Adipocyte (in vitro differentiated cells): ENCODE results near the gene RASIP1.

ENCODE experiments used
- DNase-seq: peaks from one replicate; pipeline ENCODE4 v3.0.0-alpha.2; 2015; ENCODE audit warnings: low read depth
- H3K27me3 ChIP-seq: replicated peaks from 2 replicates; pipeline ENCODE4 v1.7.0; 2013; ENCODE audit warnings: mild to moderate bottlenecking, low read length, moderate library complexity; ENCODE audit not compliant: control insufficient read depth, insufficient read depth
- H3K36me3 ChIP-seq: 2 replicates; pipeline ENCODE4 v1.7.0; 2013; ENCODE audit warnings: low read length, mild to moderate bottlenecking, moderate library complexity; ENCODE audit not compliant: control insufficient read depth, insufficient read depth, severe bottlenecking
- H3K4me1 ChIP-seq: 2 replicates; pipeline ENCODE4 v1.7.0; 2013; ENCODE audit warnings: mild to moderate bottlenecking, low read length, moderate library complexity; ENCODE audit not compliant: control insufficient read depth, insufficient read depth
- H3K4me3 ChIP-seq: 2 replicates; pipeline ENCODE4 v1.7.0; 2013; ENCODE audit warnings: mild to moderate bottlenecking, low read length, moderate library complexity
- H3K9ac ChIP-seq: 2 replicates; pipeline ENCODE4 v1.7.0; 2013; ENCODE audit warnings: mild to moderate bottlenecking, low read length, moderate library complexity
- H3K9me3 ChIP-seq: 2 replicates; pipeline ENCODE4 v1.7.0; 2013; ENCODE audit warnings: mild to moderate bottlenecking, low read length, moderate library complexity; ENCODE audit not compliant: control insufficient read depth

RASIP1 gene

DNA sequence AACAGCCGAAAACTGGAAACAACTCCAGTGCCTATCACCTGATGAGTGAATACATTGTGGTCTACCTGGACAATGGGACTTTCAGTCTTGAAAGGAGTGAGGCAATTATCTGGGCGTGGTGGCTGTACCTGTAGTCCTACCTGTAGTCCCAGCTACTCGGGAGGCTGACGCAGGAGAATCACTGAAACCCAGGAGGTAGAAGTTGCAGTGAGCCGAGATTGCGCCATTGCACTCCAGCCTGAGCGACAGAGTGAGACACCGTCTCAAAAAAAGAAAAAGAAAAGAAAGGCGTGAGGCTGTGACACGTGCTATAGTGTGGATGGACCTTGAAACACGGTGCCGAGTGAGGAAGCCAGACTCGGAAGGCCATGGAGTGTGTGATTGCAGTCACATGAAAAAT is 63.5 kb downstream of the RASIP1 start:
- Histone ChIP-seq H3K9me3 (no peaks in the 10 kb centered on the region), H3K4me1 (no peaks in the 10 kb centered on the region), H3K36me3 (no peaks in the 10 kb centered on the region), H3K27me3 (peaks cover 7% of the 10 kb centered on the region), H3K4me3 (no peak overlapping the region), H3K9ac (no peak overlapping the region)
- DNase-seq, result no peak

DNA sequence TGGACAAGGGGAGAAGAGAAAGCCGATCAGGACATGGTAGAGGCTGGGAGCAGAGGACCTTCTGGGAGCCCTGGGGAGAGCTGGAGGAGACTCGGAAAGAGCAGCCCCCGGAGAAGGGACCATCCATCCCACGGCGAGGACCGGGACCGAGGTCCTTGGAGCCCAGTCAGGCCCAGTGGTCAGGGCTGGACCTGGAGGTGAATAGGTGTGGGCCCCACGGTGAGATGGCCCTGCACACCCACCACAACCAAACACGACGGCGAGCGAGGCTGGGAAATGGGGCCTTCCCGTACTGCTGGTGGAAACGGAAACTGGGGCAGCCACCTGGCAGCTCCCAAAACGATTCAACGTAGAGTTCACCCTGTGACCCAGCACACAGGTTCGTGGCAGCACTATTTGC is 63.9 kb downstream of the RASIP1 start:
- Histone ChIP-seq H3K27me3 (peaks cover 7% of the 10 kb centered on the region), H3K4me1 (no peaks in the 10 kb centered on the region), H3K9ac (no peak overlapping the region), H3K36me3 (no peaks in the 10 kb centered on the region), H3K4me3 (no peak overlapping the region), H3K9me3 (no peaks in the 10 kb centered on the region)
- no peak for DNase-seq

DNA sequence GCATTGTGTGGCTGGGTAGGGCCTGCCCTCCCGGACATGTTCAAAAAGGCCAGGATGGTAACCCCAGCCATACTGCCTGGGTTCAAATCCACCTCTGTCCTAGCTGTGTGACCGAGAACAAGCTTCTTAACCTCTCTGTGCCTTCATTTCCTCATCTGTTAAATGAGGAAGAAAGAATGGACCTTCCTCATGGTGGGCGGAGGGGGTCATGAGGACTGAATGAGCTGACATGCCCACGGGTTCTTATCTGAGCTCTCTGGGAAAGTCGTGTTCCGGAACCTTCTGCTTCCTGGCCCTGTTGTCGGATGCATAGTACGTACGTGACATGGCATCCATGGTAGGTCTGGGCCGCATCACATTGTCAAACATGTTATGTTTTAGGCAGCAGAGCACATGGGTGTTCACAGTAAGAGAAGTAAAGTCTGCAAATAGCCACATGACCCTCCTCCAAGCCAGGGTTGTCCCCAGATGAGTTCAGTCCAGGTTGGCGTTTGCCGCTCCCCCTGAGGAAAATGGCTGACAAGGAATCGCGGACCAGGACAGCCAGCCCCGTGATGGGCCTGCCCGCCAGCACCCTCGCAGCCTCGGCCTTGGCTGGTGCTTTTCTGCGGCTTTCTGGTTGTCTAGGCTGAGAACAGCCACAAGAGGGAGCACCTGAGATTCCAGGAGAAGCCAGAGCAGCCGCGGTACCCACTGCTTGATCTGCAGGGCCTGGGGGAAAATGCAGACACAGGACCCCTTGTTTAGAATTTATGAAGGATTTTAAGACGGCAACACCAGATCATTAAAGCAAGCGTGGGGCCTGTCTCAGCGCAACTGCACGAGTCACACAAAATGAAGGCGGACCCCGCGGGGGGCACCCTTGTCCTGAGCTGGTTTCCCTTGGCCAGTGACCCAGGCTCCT is 65.2 kb downstream of the RASIP1 start:
- H3K36me3 ChIP-seq, result no peaks in the 10 kb centered on the region
- peak; percentile 94 for DNase-seq
- no peaks in the 10 kb centered on the region for H3K4me1 ChIP-seq
- peak overlapping the region; percentile 50 for H3K9ac ChIP-seq
- peaks cover 7% of the 10 kb centered on the region for H3K27me3 ChIP-seq
- no peak overlapping the region for H3K4me3 ChIP-seq
- H3K9me3 ChIP-seq, result no peaks in the 10 kb centered on the region

DNA sequence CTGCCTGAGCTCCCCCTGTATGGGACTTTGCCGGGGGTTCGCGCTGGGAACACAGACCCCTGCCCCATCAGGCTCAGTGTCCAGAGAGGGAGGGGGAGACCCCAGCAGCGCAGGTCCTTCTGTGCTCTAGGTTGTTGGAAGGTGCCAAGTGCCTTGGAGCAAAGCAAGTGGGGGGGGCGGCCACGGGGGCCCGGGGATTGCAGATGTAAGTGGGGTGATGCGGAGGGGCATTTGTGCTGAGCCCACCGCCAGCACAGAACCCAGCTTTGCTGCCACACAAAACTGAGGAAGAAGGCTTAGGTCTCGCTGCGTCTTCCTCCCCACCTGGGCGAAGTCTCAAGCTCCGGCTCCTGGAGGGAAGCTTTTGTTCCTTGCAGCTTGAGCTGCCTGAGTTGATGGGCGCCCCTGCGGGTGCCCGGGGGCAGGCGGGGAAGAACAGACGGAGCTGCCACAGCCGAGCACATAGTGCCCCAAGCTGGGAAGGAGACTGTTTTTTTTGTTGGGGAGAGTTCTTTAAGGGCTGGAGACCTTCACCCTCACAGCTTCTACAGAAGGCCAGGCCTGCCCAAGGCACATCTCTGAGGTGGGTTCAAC is 66.1 kb downstream of the RASIP1 start:
- H3K9me3 ChIP-seq, result no peaks in the 10 kb centered on the region
- H3K4me1 ChIP-seq, result no peaks in the 10 kb centered on the region
- H3K9ac ChIP-seq, result no peak overlapping the region
- H3K27me3 ChIP-seq, result peaks cover 7% of the 10 kb centered on the region
- no peak for DNase-seq
- no peak overlapping the region for H3K4me3 ChIP-seq
- H3K36me3 ChIP-seq, result no peaks in the 10 kb centered on the region

DNA sequence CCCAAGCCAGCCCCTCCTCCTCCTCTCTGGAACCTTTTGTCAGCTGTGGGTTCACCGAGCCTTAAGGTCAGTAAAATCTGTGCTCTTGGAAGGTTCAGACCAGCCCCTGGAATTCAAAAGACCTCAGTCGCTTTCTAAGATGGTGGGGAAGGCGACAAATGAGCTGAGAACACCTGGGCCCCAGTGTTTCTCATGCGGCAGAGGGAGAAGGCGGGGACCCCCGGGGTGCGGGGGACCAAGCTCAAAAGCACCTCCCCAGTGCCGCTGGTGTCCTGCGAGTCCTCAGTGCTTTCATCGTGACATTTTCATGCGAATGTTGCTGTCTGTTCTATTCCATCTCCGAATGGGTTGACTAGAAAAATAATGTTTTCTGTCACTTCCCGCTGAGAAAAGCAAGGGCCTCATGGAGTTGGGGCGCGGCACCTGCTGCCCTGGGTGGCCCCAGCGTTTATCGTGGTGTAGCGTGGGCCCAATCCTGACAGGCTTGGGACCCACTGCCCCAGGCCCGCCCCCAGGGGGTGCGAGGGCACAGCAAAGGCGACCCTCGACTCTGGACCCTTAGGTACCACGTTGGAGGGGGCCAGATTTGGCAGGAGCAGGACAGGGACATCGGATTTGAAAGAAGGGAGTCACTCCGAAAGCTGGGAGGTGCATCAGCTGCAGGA is 66.8 kb downstream of the RASIP1 start:
- DNase-seq, result no peak
- no peaks in the 10 kb centered on the region for H3K9me3 ChIP-seq
- H3K36me3 ChIP-seq, result no peaks in the 10 kb centered on the region
- no peak overlapping the region for H3K4me3 ChIP-seq
- H3K4me1 ChIP-seq, result no peaks in the 10 kb centered on the region
- H3K9ac ChIP-seq, result no peak overlapping the region
- peaks cover 7% of the 10 kb centered on the region for H3K27me3 ChIP-seq

DNA sequence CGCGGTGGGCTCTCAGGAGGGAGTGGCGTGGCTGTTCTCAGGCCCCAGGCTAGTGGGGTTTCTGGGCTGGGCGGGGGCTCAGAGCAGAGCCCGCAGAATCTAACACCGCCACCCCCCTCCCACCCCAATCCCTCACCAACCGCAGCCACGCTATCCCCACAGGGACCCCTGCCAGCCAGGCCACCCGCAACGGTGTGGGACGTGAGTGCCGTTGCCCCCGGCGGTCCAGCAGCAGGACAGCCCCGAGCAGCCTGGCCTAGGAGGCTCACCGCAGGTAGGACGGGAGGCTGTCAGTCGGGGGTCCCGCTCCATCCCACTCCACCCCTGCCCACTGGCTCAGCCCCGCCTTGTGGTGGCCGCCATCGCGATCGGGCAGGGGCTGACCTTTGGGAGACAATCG is 67.4 kb downstream of the RASIP1 start, which contains the start of gene NTN5:
Gene NTN5 (minus strand): TSS at position 24 of the 400 bp plus-strand sequence. CDS start 2,031 bp downstream, outside the sequence.
- DNase-seq, result no peak
- Histone ChIP-seq H3K4me1 (no peaks in the 10 kb centered on the region), H3K36me3 (no peaks in the 10 kb centered on the region), H3K9me3 (no peaks in the 10 kb centered on the region), H3K4me3 (no peak within 1 kb of the TSS), H3K9ac (no peak within 1 kb of the TSS), H3K27me3 (peaks cover 7% of the 10 kb centered on the region)

DNA sequence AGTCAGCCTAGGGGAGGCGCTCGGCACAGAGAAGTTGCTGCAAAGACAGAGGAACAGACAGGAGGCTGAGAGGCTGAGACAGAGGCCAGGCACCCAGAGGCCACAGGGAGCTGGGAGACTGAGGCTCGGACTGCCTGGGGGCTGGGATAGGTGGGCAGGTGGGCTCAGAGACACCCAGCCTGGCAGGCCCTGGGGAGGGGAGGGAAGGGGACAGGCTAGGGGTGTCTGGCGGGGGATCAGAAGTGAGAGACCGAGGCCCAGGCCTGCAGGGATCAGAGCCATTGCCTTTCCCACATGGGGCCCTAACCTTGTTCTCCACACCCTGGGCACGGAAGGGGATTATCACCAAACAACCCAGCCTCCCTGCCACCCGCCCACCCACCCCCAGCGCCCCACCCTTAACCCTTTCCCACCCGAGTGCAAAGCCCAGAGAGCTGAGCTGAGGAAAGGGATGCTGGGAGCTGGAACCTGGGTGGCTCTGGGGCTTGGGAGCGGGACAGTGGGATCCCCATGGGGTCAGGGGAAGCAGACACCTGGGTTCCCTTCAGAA is 68.9 kb downstream of the RASIP1 start:
- no peak for DNase-seq
- Histone ChIP-seq H3K9me3 (no peaks in the 10 kb centered on the region), H3K9ac (no peak overlapping the region)

DNA sequence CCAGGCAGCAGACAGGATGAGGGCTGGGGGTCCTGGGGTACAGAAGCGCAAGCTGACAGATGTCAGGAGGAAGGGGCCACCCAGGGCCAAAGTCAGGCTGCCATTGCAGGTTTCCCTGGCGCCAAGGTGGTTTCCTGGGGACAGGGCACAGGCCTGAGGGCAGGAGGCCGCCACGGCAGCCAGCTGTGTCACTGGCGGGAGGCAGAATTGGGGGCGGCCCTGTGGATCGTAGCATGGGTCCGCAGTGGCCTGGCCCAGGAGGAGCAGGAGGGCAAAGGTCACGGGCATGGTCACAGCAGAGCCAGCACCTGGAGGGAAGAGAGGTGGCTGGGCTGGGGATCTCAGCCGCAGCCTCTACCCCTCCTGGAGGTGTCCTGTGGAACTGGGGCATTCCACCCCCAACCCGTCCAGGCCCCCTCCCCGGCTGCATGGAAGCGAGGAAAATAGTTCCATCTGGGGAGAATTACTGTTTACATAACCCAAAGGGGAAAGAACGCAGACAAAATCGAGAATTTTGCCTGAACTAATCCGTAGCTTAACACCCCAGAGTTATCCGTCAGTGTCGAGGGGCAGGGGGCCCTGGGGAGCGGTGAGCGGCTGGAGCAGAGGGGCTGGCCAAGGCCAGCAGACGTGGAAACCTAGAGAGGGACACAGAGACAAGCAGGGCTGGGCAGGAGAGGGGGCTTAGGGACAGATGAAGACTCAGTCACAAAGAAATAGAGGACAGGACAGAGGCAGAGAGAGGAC is 69.5 kb downstream of the RASIP1 start:
- H3K9me3 ChIP-seq, result no peaks in the 10 kb centered on the region
- peaks cover 3% of the 10 kb centered on the region for H3K27me3 ChIP-seq
- H3K4me3 ChIP-seq, result no peak overlapping the region
- H3K36me3 ChIP-seq, result no peaks in the 10 kb centered on the region
- DNase-seq, result no peak
- H3K4me1 ChIP-seq, result no peaks in the 10 kb centered on the region
- no peak overlapping the region for H3K9ac ChIP-seq

More for the DNA sequence above, 68.9 kb downstream of the RASIP1 start:
- Histone ChIP-seq H3K27me3 (peaks cover 3% of the 10 kb centered on the region), H3K36me3 (no peaks in the 10 kb centered on the region), H3K4me1 (no peaks in the 10 kb centered on the region), H3K4me3 (no peak overlapping the region)
